B cell (primary cell): Measurements from ENCODE around the gene SNX14.

Source experiments
- CTCF ChIP-seq: fragments of 200-600 bp; IDR thresholded peaks from one replicate; pipeline ENCODE4 v1.8.0; 2022; ENCODE audit warnings: antibody characterized with exemption, mild to moderate bottlenecking
- EZH2 ChIP-seq: IDR thresholded peaks from 2 replicates; pipeline ENCODE4 v1.6.1; 2012; ENCODE audit warnings: borderline replicate concordance, low read depth, mild to moderate bottlenecking, moderate library complexity, low read length; ENCODE audit not compliant: insufficient read depth, poor library complexity, severe bottlenecking

- TF ChIP-seq EZH2 = no peak
- no peak for TF ChIP-seq CTCF
Observed at GRCh38 chr6:85614780-85615179, 21.1 kb upstream of the SNX14 start.
